Panc1 (cell line): ENCODE results near the gene TMPRSS3. TPM values are rescaled to one million over a fixed set of nuclear protein-coding genes. Genes with fewer than 3 reads are reported as not detected.
A peak's percentile ranks its signal among the peaks of the same experiment; 100 is the strongest.

ENCODE experiments used
- ATAC-seq: fragments of 200-7000 bp; cut with Tn5 transposase; 2 replicates; pipeline ENCODE4 v1.9.1; 2020; ENCODE audit warnings: mild to moderate bottlenecking, moderate library complexity
- Bru-seq: library from RNA; stranded (reverse); fragments of 400-500 nt; gene quantifications from one replicate; lab custom pipeline; 2021; lab: Mats Ljungman, UMichigan
- BruChase-seq, 2 experiments: library from RNA; stranded (reverse); fragments of 400-500 nt; gene quantifications; one replicate each; lab custom pipeline; 2021; lab: Mats Ljungman, UMichigan
- BruUV-seq: library from RNA; stranded (reverse); fragments of 400-500 nt; replicated peaks from 2 replicates; lab custom pipeline; 2021; lab: Mats Ljungman, UMichigan
- CTCF ChIA-PET: fragments of 300-600 bp; sonication (Branson Sonifier 250); formaldehyde crosslinking; loops from one replicate; lab custom pipeline; 2022; ENCODE audit warnings: antibody characterized with exemption; lab: Charles Lee
- POLR2A ChIA-PET: fragments of 300-600 bp; sonication (Branson Sonifier 250); formaldehyde crosslinking; loops from one replicate; lab custom pipeline; 2022; ENCODE audit warnings: antibody characterized with exemption; lab: Charles Lee
- DNase-seq: peaks from one replicate; pipeline ENCODE4 v3.0.0-alpha.2; 2010; ENCODE audit warnings: low read depth, low spot score
- H3K27ac ChIP-seq: 2 replicates; pipeline ENCODE4 v1.5.1; 2011; ENCODE audit warnings: mild to moderate bottlenecking, low read length, inconsistent platforms
- H3K27me3 ChIP-seq: fragments of 200-500 bp; sonication (Bioruptor generic); 2 replicates; pipeline ENCODE4 v1.6.0; 2014; ENCODE audit warnings: low read length, inconsistent platforms; ENCODE audit not compliant: control insufficient read depth, insufficient read depth
- H3K36me3 ChIP-seq: fragments of 200-500 bp; sonication (Bioruptor generic); 2 replicates; pipeline ENCODE4 v1.5.1; 2014; ENCODE audit warnings: inconsistent platforms, mild to moderate bottlenecking, low read length, moderate library complexity; ENCODE audit not compliant: control insufficient read depth, insufficient read depth
- H3K4me1 ChIP-seq: 2 replicates; pipeline ENCODE4 v1.5.1; 2011; ENCODE audit warnings: inconsistent platforms, mild to moderate bottlenecking, low read length, moderate library complexity; ENCODE audit not compliant: control insufficient read depth, insufficient read depth
- H3K4me3 ChIP-seq, 2 experiments: 2 replicates each; pipeline ENCODE4 v1.5.1; 2011 to 2012; ENCODE audit warnings: low read depth in 2 of 2, low read length in 2 of 2, mild to moderate bottlenecking in 2 of 2, inconsistent platforms in 1 of 2, moderate library complexity in 1 of 2
- H3K9me3 ChIP-seq: fragments of 200-500 bp; sonication (Bioruptor generic); 2 replicates; pipeline ENCODE4 v1.5.1; 2014; ENCODE audit warnings: low read depth, mild to moderate bottlenecking, inconsistent platforms, low read length, moderate library complexity; ENCODE audit not compliant: control insufficient read depth, insufficient read depth
- CTCF ChIP-seq: fragments of 450-650 bp; IDR thresholded peaks from 2 replicates; pipeline ENCODE4 v1.5.1; 2017; ENCODE audit warnings: mild to moderate bottlenecking
- POLR2AphosphoS5 ChIP-seq: IDR thresholded peaks from 2 replicates; pipeline ENCODE4 v1.6.1; 2012; ENCODE audit warnings: mild to moderate bottlenecking, low read depth, low read length, moderate library complexity
- REST ChIP-seq, 2 experiments: IDR thresholded peaks; 2 replicates each; pipeline ENCODE4 v1.6.1; 2011 to 2012; ENCODE audit warnings: low read depth in 2 of 2, control low read depth in 1 of 2, low read length in 1 of 2, mild to moderate bottlenecking in 1 of 2, moderate library complexity in 1 of 2; ENCODE audit not compliant: insufficient read depth in 1 of 2
- SIN3A ChIP-seq: IDR thresholded peaks from 2 replicates; pipeline ENCODE4 v1.6.1; 2012; ENCODE audit warnings: low read depth, mild to moderate bottlenecking, low read length, moderate library complexity, borderline replicate concordance; ENCODE audit not compliant: insufficient read depth
- TCF7L2 ChIP-seq: IDR thresholded peaks from 2 replicates; pipeline ENCODE4 v1.6.1; 2011; ENCODE audit warnings: mild to moderate bottlenecking, low read depth, low read length, inconsistent platforms
- in situ Hi-C: cut with HindIII; loops from 2 replicates; pipeline ENCODE4 v1.10.0; 2016; ENCODE audit warnings: low sequenced_read_pairs, low pct_unique_long_range_greater_than_20kb
- intact Hi-C: fragments of 100-400 bp; cut with micrococcal nuclease; formaldehyde crosslinking; loops from one replicate; pipeline ENCODE4 v1.10.0; 2022; ENCODE audit not compliant: unreplicated experiment
- long read RNA-seq: library from polyadenylated mRNA; unstranded; transcript quantifications from one replicate; pipeline ENCODE4 v2.0.0, GENCODE V29; 2021; ENCODE audit not compliant: unreplicated experiment
- polyA plus RNA-seq: library from polyadenylated mRNA; unstranded; fragments of >200 nt; gene quantifications from one replicate; pipeline ENCODE4 v1.2.1, GENCODE V29; 2012; ENCODE audit warnings: missing spikeins; ENCODE audit not compliant: insufficient read length
- total RNA-seq: library from RNA; stranded (reverse); gene quantifications from one replicate; pipeline ENCODE4 v1.2.1, GENCODE V29; 2021; ENCODE audit not compliant: unreplicated experiment

The TMPRSS3 gene
- total RNA-seq (not detected), Bru-seq, nascent RNA (percentile 15 among the genes with signal in this experiment), BruChase-seq, experiment 1, labeled RNA remaining after a 2-hour chase (percentile 17 among the genes with signal in this experiment), BruChase-seq, experiment 2, labeled RNA remaining after a 6-hour chase (percentile 17 among the genes with signal in this experiment)
- not detected for polyA plus RNA-seq
- long read RNA-seq, result 0 reads

GRCh38 chr21:42395905-42396651, at the start of gene TMPRSS3:
Gene TMPRSS3 (minus strand): TSS chr21:42396052. CDS start chr21:42395417, 635 bp downstream.
- no peak within 1 kb of the TSS for H3K27ac ChIP-seq
- no peak for DNase-seq
- no peaks in the 10 kb centered on the region for H3K36me3 ChIP-seq
- H3K9me3 ChIP-seq, result no peaks in the 10 kb centered on the region
- BruUV-seq, result no TSS peak
- in situ Hi-C loops (no loop called here), intact Hi-C loops (no loop called here)
- H3K27me3 ChIP-seq, result no peaks in the 10 kb centered on the region; the same call in 1 of the 2 replicates
- H3K4me1 ChIP-seq, result no peaks in the 10 kb centered on the region
- H3K4me3 ChIP-seq, result no peak within 1 kb of the TSS
- no peak for ATAC-seq
- TF ChIP-seq SIN3A (no peak), REST (IDR thresholded peaks at IDR 0.05; ENCODE audit: insufficient read depth in 1 of 2, low read depth in 2 of 2, low read length in 1 of 2) (no peak), CTCF (no peak), TCF7L2 (no peak), POLR2AphosphoS5 (no peak)
- ChIA-PET CTCF (no interaction called here), POLR2A (no interaction called here)

- in situ Hi-C loops (no loop called here), intact Hi-C loops (loop anchor here (5.0 kb wide), 1 partner anchor 303 kb away; no protein-coding TSS in a partner anchor)
- no peaks in the 10 kb centered on the region for H3K4me1 ChIP-seq
- CTCF ChIA-PET, result no interaction called here
- no peaks in the 10 kb centered on the region for H3K27me3 ChIP-seq
- no peak for TF ChIP-seq TCF7L2
- TF ChIP-seq SIN3A, result no peak
- TF ChIP-seq REST (IDR thresholded peaks at IDR 0.05; ENCODE audit: insufficient read depth in 1 of 2, low read depth in 2 of 2, low read length in 1 of 2), result no peak
- no peak for TF ChIP-seq CTCF
- TF ChIP-seq POLR2AphosphoS5, result no peak
- POLR2A ChIA-PET, result no interaction called here
- BruUV-seq, result no TSS peak
- no peak overlapping the region for H3K4me3 ChIP-seq
- DNase-seq (no peak), ATAC-seq (no peak)
- H3K36me3 ChIP-seq, result no peaks in the 10 kb centered on the region
- no peaks in the 10 kb centered on the region for H3K9me3 ChIP-seq
- no peak overlapping the region for H3K27ac ChIP-seq
These were observed 49.5 kb upstream of the TMPRSS3 start for GRCh38 chr21:42445311-42445710.
